AG09319 (cell line): ENCODE measurements around the gene TMIGD3.

Source experiments
- DNase-seq: peaks from one replicate; pipeline ENCODE4 v3.0.0-alpha.2; 2010; ENCODE audit warnings: low read depth; ENCODE audit errors: extremely low read depth
- CTCF ChIP-seq: IDR thresholded peaks from 2 replicates; pipeline ENCODE4 v1.5.1; 2011; ENCODE audit warnings: low read depth, mild to moderate bottlenecking, inconsistent platforms, low read length, moderate library complexity

TMIGD3 gene

GRCh38 chr1:111491070-111491469 lies 12.4 kb downstream of the TMIGD3 start:
- DNase-seq, result no peak
- TF ChIP-seq CTCF, result no peak

DNA sequence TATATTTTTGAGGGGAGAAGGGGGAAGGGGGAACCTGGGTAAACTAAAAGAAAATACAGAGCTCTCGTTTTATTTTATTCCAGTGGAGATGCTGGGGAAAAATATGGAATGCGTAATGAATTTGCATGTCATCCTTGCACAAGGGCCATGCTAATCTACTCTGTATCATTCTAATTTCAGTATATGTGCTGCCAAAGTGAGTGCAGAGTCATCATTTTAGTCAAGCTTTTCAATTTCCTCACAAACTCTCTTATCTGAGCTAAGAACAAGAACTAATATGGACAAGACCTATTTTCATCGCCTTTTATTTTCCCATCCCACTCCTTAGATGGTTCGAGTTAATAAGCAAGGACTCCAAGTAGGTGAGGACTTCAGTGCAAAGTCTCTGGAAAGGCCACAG lies 13.2 kb downstream of the TMIGD3 start:
- no peak for TF ChIP-seq CTCF
- no peak for DNase-seq

- no peak for TF ChIP-seq CTCF
- no peak for DNase-seq
These were observed 13.8 kb downstream of the TMIGD3 start for GRCh38 chr1:111489604-111490003.

- no peak for DNase-seq
- no peak for TF ChIP-seq CTCF
These were observed 14.8 kb downstream of the TMIGD3 start for GRCh38 chr1:111488669-111489068.

DNA sequence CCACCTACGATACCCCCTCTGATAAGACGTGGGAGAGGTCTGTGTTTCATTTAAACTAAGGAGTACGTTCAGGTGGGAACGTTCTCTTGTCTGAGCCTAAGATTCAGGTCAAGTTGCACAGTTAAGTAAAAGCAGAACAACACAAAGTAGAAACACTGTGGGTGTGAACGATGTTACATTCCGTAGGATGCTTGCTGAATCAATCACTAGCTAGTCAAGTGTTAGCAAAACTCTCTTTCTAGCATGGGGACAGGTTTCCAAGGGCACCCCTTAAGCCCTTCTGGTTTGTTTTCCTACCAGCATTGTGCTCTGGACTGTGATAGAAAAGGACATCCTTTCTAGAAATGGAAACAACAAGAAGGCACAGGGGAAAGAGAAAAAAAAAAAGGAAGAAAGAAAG lies 16.3 kb downstream of the TMIGD3 start:
- TF ChIP-seq CTCF, result no peak
- no peak for DNase-seq

DNA sequence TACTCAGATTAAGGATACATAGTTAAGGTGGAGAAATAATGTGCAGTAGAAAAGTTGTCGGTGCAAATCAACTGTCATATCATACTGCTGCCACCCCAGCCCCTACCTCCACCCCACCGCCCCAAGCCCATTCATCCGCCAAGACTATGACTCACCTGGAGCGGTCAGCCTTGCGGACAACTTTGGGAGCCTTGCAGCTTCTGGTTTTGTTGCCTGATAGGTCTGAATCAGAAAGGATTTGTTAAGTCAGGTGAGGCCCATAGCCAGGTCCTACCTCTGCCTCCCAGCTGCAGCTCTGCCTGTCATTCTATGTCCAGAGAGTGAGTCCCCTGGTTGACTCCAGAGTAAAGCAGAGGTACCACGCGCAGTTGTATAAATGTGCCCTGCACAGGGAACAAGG lies 17.0 kb downstream of the TMIGD3 start:
- DNase-seq, result no peak
- no peak for TF ChIP-seq CTCF

DNA sequence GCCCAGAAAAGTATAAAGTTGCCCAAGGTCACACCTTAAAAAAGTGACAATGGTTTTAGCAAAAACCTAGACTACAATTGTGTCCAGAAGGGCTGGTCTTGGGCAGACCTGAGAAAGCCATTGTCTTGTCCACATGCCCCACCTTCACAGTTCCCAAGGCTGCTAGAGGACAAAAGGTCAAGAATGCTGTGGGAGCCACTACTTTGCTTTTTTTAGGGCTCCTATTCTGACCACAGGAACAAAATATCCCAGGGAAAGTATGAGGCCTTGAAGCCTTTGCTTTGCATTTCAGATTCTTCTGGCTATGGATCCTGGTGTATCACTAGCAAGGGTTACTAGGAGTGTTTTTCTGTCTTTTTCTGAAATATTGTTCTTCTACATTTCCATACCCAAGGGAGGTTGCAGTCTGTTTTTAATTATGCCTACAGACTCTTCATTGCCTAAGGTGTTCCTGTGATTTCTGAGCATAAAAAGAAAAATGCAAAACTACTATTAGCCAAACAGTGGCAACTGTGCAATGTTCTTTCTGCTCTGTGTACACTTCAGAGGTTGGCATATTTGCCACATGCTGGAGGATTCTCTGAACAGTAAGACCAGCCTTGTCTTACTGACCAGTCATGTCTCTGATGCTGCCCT lies 18.9 kb downstream of the TMIGD3 start:
- DNase-seq, result no peak
- no peak for TF ChIP-seq CTCF
